ENCODE data around the gene PMM2.
"Not testable (repeated sequence)": the region's sequence is repeated elsewhere in the genome, so short reads cannot be mapped to it uniquely, and the experiment has no call there.

GRCh38 chr16:8786316-8786715 lies 11.3 kb upstream of the PMM2 start:
- not testable (repeated sequence) for TF ChIP-seq FOS (IDR thresholded peaks at IDR 0.05; ENCODE audit: borderline replicate concordance, insufficient read depth, low read length); MAX (IDR thresholded peaks at IDR 0.05; ENCODE audit: insufficient read depth, insufficient read length); EZH2 (IDR thresholded peaks at IDR 0.05; ENCODE audit: borderline replicate concordance, low read depth, low read length, severe bottlenecking); POLR2AphosphoS5 (IDR thresholded peaks at IDR 0.05; ENCODE audit: insufficient read depth, low read depth, low read length); POLR2A (IDR thresholded peaks at IDR 0.05; ENCODE audit: low read depth, low read length); GATA2 (IDR thresholded peaks at IDR 0.05; ENCODE audit: insufficient read depth, insufficient read length, low read depth, low read length); JUN (IDR thresholded peaks at IDR 0.05; ENCODE audit: borderline replicate concordance, insufficient read depth, insufficient read length, low read depth); MYC (IDR thresholded peaks at IDR 0.05; ENCODE audit: low read depth, low read length)
- TF ChIP-seq, protein P1, sequence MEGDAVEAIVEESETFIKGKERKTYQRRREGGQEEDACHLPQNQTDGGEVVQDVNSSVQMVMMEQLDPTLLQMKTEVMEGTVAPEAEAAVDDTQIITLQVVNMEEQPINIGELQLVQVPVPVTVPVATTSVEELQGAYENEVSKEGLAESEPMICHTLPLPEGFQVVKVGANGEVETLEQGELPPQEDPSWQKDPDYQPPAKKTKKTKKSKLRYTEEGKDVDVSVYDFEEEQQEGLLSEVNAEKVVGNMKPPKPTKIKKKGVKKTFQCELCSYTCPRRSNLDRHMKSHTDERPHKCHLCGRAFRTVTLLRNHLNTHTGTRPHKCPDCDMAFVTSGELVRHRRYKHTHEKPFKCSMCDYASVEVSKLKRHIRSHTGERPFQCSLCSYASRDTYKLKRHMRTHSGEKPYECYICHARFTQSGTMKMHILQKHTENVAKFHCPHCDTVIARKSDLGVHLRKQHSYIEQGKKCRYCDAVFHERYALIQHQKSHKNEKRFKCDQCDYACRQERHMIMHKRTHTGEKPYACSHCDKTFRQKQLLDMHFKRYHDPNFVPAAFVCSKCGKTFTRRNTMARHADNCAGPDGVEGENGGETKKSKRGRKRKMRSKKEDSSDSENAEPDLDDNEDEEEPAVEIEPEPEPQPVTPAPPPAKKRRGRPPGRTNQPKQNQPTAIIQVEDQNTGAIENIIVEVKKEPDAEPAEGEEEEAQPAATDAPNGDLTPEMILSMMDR (IDR thresholded peaks at IDR 0.05; ENCODE audit: extremely low read depth in 1 of 2, insufficient read depth in 1 of 2, low read depth in 1 of 2, low read length in 2 of 2), result not testable (repeated sequence)
